ENCODE measurements around the gene FDXACB1.

FDXACB1 gene

GRCh38 chr11:111841370-111842053 is 37.5 kb downstream of the FDXACB1 start:
- peak; percentile 85 for DNase-seq

GRCh38 chr11:111840143-111840542 is 38.8 kb downstream of the FDXACB1 start:
- DNase-seq, result no peak

DNA sequence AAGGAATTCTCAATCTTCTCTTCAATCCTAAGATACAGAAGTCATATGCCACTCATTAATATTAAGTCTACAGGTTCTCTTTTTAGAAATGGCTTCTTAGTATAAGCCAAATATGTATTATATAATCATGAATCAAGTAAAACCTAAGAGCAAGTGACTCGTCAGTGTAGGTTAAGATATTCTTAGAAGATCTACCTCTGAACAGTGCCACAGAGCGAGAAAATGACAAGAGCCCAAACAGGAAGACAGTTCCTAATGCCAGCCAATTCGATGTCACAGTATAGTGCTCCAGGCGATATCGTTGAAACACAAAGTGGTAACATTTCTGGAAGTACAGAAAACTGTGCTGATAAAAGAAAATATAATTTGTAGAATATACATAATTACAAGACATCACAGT is 40.9 kb downstream of the FDXACB1 start:
- no peak for DNase-seq

DNA sequence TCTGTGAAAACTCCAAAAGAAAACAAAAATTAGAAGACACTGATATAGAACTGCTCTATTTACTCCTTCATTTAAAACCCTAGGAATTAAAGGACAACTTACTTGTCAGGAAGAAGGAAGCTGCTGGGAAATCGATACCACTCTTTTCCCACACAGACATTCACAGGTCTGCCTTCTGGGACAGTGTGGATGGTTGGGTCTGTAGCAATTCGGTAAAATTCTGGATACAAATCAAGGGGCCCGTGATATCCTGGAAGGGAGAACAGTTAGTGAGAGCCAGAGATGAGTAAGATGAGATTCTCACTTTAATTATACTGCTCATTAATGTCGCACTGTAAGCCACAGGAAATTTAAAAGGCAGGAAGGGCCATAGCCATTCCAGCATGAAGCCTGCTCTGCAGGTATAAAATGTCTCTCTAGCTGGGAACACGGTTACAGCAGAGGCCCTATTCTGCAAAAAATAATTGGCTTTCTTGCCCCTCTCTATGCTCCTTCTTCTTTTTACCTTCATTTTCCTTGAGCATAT is 41.5 kb downstream of the FDXACB1 start:
- no peak for DNase-seq

- DNase-seq, result no peak
Measured at GRCh38 chr11:111836721-111837120, 42.2 kb downstream of the FDXACB1 start.

DNA sequence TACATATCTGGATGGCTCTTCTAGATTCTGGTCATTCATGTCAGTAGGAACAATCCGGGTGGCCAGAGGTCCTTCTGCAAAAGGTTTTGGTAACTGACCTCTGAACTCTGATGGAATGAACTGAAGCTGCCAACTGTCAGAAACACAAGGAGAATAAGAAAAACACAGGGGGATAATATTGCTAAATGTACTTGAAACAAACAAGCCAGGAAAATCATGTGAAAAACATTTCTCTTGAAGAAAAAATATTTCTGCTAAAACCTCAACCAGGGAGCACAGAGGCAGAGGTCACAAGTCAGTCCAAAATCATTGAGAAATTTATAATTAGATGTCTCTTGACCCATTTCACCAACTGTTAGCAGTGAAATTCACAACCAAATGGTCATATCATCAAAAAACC is 42.8 kb downstream of the FDXACB1 start:
- DNase-seq, result no peak

- no peak for DNase-seq
Measured at GRCh38 chr11:111835665-111836064, 43.3 kb downstream of the FDXACB1 start.

GRCh38 chr11:111834432-111835163 is 44.4 kb downstream of the FDXACB1 start:
- no peak for DNase-seq

- no peak for DNase-seq
Measured at GRCh38 chr11:111833524-111833923, 45.4 kb downstream of the FDXACB1 start.

GRCh38 chr11:111829185-111829968 is 49.6 kb downstream of the FDXACB1 start:
- DNase-seq, result no peak

DNA sequence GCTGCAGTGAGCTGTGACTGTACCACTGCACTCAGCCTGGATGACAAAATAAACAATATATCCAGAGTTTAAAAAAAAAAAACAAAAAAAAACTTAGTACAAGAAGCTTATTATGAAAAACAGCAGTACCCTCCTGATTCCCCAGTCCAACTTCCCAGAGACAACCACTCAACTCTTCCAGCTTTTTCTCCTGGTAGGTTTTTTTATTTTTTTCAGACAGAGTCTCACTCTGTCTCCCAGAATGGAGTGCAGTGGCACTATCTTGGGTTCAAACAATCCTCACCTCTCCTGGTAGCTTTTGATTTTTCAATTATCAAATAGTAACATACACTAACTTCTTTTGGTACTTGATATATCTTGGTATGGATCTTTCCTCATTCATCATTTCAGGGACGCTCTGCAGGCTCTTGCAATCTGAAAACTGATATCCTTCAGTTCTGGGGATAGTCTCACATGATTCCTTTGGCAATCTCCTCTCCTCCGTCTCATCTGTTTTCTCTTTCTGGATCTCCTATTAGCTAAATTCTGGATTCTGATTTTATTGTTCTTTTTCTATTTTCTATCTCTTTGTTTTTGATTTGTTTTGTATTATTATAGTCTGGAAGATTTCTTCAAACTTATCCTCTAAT is 52.5 kb downstream of the FDXACB1 start:
- no peak for DNase-seq

Data from stimulated activated CD4-positive, alpha-beta T cell treated with anti-CD3 and anti-CD28 coated beads, Interleukin-1b, Interleukin-23, amount 100 ng/mL, for 48 hours (primary cell).